Amygdala (tissue), 56 donors: ENCODE measurements around the gene MTHFR.

Experiments
- DNase-seq, 56 donors: peaks; one replicate each; lab custom pipeline; 2025; lab: John Stamatoyannopoulos, UW

The MTHFR gene

DNA sequence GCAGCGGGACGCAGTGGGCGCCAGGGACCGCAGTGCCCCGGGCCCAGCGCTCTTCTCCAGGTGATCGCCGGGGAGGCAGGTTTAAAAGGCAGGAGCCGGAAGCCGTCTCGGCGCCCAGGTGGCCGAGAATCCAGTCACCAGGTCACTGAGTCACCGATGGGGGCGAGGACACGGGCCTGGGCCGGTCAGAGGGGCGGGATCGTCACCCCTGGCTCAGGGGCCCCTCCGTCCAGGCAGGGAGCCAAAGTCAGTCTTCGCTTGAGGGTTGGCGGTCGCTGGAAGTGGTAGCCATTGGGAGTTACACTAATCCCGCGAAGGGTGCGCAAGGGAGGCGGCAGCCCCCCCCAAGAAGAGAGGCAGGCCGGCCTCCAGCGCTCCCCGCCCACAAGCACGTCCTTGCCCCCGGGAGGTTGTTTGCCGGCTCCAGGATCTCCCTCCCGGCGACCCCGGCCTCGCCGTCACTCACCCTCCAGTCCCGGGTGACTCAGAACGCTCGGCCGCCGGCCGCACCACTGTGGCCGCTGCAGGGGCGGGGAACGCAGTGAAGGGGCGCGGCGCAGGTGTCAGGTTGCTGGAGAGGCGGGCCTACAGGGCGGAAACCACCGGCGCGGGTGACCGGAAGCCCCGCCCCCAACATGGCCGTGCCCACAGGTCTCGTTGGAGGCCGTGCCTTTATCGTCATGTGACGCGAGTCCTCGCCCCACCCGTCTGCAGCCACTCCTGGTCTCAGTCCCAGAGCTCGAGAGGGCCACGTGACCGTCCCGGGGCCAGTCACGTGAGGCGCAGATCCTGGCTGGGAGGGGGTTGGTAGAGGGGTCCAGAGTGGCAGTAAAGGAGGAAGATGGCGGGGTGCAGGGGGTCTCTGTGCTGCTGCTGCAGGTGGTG is at the start of gene MTHFR, which contains the start of gene CLCN6:
Gene MTHFR, minus strand, starts transcription at position 543 of the 885 bp plus-strand sequence. CDS start 2,848 bp downstream, outside the sequence.
Gene CLCN6, plus strand, starts transcription at position 770 of the 885 bp plus-strand sequence. Its CDS starts 72 bp downstream, at position 842.
- peak; percentile 66 to 100 (median 97) for DNase-seq

DNA sequence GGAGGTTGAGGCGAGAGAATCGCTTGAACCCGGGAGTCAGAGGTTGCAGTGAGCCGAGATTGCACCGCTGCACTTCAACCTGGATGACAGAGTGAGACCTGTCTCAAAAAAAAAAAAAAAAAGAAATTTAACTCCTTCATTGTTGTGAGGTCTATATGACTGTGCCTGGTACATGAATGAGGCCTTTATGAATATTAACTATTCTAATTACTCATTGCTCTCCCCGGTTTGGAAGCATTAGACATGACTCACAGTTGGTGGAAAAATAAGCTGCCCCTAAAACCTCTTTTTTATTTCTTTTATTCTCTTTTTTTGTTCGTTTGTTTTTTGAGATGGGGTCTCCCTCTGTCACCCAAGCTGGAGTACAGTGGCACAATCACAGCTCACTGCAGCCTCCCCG is 49.7 kb upstream of the MTHFR start:
- DNase-seq = no peak

DNA sequence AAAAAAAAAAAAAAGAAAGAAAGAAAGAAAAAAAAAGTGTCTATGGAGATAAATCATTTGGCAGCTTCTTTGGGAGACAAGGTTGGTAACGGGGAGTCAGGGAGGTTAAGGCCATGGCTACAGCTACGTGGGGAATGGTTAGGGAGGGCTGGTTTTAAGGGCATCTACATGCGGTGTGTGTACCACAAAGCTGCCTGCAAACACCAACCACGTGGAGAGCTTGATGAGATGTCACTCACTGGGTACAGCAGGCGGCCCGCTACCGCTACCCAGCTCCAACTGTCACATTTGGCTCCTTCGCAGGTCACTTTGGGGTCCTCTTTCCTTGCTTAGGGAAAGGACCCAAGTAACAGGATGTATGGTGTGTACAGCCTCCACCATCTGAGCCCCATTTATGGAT is 48.8 kb upstream of the MTHFR start:
- DNase-seq = no peak

DNA sequence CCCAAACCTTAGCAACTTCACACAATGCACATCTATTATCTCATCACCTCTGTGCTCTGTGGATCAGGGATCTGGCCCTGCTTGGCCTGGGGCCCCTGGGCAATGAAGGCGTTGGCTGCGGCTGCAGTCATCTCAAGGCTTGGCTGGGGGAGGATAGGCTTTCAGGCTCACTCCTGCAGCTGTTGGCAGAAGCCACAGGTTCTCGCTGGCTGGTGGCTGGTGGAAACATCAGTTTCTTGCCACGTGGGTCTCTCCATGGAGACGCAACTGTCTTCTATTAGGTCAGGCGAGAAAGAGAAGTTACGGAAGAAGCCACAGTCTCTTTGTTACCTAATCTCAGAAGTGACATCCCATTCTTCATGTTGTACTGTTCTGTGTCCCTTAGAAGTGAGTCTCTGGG is 45.4 kb upstream of the MTHFR start:
- DNase-seq = no peak

DNA sequence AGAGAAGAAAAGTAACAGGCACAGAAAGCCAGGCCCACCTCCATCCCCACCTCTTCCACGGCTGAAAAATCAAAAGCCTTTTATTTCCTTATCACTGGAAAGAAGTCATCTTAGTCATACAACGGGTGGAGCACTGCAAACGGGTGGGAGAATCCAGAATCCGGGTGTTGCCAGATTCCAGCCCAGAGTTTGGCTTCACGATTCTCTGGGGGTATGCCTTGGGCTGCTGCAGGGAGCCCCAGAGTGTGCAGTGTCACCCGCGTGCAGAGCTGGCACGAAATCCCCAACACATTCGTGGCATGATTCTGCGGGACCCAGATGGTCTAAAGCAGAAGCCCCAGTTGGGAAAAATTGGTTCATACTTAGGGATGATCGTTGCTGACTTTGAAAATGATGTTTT is 44.4 kb upstream of the MTHFR start:
- no peak for DNase-seq

DNA sequence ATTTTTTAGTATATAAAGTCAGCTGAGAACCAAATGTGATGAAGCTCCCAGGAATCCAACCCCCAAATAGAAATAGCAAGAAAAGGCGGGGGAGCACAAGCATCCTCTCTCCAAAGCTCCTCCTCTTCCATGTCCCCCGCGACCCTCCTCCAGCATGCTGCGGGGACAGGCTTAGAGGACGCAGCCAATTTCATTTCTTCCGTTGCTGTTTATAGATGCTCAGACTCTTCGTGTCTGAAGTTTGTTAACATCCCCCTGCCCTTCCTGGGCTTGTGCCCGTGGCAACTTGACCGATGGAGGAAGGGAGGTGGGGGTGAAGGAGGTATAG is 42.6 kb upstream of the MTHFR start:
- DNase-seq = peak in 1 of 56 donors; percentile 23

DNA sequence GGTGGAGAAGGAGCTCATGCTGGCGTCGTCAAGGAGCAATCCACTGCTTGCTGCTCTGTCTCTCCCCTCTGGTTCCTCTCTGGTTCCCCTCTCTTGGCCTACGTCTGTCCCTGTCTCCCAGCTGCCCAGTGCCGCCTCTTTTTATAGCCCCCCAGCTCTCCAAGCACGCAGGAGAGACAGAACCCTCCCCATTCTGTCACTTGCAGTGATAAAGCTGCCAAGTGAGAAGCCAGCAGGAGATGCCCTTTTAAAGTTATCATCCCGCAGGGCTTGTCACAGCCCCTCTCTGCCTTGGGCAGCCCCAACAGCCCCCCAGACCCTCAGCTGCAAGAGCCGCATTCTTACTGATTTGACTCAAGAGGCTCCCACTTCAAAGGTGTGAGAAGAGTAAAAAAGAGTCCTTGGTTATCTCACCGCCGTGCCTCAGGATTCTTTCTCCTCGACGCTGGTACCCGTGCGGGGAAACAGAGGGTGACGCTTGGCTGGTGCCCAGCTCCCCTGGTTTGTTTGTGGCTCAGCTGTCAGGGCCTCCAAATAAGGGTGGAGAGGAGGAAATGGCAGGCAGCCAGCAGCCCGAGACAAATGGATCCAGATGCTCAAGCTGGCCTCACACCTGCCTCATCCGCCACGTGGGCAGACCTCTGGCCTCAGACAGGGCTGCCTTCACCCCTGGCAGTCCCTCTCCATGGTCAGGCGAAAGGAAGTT is 42.1 kb upstream of the MTHFR start, which contains the start of gene NPPA:
Gene NPPA, minus strand, starts transcription at position 117 of the 706 bp plus-strand sequence. Its CDS starts 99 bp downstream, at position 18.
- DNase-seq = peak in 7 of 56 donors; percentile 2 to 24 (median 16)

DNA sequence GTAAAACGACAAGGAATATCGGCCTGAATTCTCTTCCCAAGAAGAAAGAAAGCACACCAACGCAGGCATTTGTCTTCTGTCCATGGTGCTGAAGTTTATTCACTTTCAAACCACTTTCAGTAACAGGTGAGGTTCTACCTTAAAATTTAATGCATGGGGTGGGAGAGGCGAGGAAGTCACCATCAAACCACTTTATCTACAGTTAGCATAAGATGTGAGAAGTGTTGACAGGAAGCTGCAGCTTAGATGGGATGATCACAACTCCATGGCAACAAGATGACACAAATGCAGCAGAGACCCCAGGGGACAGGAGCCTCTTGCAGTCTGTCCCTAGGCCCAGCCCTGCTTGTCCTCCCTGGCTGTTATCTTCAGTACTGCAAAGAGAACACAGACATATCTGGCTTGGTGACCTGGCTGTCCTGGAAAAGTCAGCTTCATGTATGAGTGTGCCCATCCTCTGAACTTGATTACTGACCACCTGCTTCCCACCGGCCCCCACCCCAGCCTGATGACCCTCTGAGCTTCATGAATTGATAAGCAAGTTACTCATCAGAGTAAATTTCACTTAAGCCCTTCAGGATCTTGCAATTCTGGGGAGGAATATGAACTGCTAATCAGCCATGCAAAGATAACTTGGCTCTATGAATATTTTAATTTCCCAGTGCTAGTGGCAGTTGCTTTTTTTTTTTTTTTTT is 40.0 kb upstream of the MTHFR start:
- no peak for DNase-seq

DNA sequence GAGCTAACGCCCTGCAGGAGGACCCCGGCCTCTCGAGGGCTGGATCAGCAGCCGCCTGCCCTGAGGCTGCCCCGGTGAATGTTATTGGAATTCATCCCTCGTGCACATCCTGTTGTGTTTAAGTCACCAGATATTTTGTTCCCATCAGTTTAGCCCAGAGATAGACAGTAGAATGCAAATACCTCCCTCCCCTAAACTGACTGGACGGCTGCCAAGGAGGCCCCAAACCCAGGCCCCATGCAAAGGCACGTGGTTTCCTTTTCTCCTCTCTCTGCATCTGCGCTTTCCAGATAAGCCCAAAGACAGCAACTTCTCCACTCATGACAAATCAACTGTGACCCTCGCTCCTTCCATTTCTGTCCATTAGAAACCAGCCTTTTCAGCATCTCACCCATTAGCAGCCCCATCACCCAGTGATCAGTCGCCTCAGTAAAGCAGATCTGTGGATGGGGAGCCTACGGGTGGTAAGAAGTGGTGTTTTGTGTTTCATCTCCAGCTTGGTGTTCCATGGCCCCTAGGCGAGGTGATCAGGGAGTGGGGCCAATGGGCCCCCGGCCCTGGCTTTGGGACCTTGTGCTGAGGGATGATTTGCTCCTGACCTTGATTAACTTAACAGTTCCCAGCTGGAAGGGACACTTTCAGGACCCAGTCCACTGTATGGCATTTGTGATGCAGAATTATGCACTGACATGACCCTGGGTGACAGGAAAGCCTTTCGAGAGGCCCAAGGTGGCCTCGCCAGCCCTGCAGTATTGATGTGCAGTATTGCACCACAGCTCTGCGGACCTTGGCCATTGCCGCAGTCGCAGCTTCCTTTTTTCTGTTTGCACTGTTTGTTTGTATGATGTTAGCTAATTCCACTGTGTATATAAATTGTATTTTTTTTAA is 36.6 kb upstream of the MTHFR start:
- DNase-seq = peak in 2 of 56 donors; percentile 3 to 27

DNA sequence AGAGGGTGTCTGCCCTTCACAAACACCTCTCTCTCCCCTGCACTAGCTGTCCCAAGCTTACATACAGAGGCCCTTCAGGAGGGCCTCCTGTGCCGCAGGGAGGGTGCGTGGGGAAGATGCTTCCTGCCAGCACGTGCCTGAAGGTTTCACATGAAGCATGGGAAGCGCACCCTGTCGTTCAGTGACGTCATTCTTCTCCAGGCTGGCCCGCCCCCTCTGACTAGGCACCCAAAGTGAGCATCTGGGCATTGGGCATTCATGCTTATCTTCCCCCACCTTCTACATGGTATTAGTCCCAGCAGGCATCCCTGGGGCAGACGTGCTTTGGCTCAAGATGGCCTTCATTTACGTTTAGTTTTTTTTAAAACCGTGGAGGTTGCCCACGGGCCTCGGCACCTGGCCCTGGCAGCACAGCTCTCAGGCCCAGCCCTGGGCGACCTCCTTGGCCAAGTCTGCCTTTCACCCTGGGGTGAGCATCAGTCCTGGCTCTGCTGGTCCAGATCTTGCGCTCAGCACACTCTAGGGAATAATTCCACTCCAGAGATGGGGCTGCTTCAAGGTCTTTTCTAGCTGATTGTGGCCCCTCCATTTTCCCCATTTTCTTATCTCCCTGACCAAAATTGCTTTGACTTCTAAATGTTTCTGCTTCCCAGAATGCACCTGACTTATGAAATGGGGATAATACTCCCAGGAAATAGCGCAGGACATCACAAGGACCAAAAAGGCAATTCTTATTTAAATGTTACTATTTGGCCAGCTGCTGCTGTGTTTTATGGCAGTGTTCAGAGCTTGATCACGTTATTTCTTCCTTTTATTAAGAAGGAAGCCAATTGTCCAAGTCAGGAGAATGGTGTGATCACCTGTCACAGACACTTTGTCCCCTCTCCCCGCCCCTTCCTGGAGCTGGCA is 35.7 kb upstream of the MTHFR start:
- peak in 1 of 56 donors; percentile 3 for DNase-seq

DNA sequence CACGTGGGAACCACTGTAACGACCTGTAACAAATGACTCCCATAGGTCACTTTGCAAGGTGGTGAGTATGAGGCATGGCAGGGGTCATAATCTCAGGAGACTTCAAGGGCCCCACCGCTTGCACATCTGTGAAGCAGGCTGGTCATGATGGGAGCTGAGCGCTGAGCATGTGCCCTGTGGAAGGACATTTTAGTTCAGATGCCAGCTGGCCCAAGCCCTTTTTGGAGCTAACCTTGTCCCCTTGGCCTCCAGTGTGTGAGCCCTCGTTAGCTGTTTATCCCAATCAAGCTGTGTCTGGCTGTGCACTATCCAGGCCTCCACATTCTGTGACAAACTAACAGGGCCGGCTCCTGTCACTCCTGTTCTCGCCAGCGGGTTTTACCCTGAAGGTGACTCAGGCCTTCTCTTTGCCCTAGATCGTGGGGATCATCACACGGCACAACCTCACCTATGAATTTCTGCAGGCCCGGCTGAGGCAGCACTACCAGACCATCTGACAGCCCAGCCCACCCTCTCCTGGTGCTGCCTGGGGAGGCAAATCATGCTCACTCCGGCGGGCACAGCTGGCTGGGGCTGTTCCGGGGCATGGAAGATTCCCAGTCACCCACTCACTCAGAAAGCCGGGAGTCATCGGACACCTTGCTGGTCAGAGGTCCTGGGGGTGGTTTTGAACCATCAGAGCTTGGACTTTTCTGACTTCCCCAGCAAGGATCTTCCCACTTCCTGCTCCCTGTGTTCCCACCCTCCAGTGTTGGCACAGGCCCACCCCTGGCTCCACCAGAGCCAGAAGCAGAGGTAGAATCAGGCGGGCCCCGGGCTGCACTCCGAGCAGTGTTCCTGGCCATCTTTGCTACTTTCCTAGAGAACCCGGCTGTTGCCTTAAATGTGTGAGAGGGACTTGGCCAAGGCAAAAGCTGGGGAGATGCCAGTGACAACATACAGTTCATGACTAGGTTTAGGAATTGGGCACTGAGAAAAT is 34.3 kb upstream of the MTHFR start:
- DNase-seq = no peak

DNA sequence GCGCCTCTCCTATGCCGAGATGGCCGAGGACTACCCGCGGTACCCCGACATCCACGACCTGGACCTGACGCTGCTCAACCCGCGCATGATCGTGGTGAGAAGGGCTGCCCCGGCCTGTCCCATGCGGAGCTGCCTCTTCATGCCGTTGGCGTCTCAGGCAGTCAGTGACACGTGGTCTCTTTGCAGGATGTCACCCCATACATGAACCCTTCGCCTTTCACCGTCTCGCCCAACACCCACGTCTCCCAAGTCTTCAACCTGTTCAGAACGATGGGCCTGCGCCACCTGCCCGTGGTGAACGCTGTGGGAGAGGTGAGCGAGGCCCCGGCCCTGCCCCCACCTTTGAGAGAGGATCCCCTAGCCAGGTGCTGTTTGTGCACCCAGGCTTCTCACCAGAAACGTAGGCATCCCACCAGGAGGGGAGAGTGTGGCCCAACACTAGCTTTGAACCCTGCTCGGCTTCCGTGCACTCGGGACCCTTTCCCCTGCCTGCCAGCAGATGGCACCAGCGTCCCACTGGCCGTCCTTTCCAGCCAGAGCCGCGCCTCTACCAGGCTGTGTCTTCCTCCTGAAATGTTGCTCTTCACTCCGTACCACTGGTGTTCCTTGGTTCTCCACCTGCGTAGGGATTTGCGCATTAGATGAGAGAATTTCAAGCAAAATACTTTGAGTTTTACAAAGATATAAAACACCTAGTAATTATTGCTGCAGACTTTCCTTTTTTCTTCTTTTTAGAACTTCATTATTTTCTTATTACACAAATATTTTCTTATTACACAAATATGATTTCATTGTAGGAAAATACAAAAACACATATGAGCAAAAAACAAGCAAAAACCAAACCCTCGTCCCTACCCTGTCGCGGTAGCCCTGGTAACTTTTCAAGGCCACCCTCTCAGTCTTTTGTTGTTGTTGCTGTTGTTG is 32.8 kb upstream of the MTHFR start:
- DNase-seq = peak in 51 of 56 donors; percentile 5 to 76 (median 37)

DNA sequence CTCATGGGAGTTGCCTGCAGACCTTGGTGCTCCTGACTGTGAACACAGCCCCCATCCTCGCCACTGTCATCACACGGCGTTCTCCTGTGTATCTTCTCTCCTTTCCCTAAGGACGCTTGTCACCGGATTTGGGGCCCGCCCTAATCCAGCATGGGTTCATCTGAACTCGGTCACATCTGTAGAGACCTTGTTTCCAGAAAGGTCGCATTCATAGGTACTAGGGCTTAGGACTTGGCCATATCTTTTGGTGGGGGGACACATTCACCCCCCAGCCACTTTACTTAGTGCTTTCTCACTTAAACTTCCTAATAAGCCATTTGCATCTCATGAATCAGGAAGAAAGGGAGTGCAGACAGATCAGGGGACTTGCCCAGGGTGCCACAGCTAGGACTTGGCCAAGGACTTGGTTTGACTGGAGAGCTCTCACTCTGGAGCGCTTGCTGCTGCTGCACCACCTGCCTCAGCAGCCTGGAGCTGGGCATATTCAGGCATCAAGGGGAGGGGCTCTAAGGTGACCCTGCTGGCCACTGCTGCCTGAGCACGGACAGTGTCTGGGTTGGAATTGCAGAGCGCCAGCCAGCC is 32.1 kb upstream of the MTHFR start:
- no peak for DNase-seq

DNA sequence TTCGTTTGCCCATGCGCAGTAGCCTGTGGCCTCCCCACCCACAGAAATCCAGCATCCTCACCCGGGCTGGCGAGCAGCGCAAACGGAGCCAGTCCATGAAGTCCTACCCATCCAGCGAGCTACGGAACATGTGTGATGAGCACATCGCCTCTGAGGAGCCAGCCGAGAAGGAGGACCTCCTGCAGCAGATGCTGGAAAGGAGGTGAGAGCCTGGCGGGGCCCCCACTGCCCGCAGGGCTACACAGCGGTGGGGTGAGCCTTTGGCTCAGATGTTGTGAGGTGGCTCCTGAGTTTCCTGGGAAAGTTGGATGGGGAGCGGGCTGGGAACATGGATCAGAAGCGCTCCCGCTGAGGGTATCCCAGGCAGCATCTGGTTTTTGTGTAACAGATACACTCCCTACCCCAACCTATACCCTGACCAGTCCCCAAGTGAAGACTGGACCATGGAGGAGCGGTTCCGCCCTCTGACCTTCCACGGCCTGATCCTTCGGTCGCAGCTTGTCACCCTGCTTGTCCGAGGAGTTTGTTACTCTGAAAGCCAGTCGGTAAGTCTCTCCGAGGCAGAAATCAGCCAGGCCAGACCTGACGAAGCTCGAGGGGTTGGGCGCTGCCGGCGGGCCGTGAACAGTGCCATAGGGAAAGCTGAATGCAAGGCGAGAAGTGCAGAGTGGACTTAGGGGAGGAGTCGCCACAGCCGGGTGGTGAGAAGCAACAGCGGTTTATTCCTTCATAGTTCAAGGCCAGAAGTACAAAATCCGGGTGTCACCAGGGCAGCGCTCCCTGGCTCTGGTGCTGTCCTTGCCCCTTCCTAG is 31.4 kb upstream of the MTHFR start:
- DNase-seq = no peak
